Hematopoietic multipotent progenitor cell treated with erythropoietin and hydrocortisone succinate and interleukin-3 and kit ligand, for 6 days (in vitro differentiated cells): Measurements from ENCODE around the gene ANKRD10.

Experiments
- DNase-seq: peaks from one replicate; pipeline ENCODE4 v3.0.0-alpha.2; 2015

ANKRD10 gene

DNA sequence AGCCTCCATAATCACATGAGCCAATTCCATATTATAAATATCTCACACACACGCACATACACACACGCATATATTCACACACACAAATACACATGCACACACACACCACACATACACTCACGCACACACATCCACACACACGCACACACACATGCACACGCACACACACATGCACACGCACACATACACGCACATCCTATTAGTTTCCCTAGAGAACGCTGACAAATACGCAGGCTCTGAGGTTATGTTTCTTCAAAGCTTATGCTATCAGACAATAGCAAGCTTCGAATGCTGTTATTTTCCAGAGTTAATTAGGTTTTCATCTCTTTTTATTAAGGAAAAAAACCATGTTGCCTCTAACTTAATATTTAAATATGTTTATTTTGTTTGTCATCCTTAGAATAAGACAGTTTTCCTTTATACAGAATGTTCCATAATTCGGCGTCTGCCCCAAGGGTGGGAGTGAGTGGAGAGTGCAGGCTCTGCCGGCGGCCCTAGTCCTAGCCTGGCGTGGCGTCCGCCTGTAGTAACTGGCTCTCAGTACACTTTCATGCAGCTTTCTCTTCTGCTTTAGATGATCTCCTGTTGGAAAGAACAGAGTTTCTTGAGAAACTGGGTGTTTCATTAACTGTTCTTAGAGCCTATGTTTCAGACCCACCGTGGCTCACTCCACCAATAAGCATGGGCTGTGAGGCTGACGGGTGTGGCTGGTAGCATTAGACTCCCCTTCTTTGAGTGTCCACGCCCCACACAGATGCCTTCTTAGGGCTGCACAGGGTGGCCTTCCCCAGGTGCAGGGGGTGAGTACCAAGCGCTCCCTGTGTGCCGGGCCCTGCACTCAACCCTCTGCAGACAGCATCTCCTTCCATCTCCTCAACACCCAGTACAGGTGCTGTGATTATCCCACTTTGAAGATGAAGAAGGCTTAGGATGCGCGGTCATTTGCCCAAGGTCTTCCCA, 30.4 kb upstream of the ANKRD10 start:
- DNase-seq: no peak

DNA sequence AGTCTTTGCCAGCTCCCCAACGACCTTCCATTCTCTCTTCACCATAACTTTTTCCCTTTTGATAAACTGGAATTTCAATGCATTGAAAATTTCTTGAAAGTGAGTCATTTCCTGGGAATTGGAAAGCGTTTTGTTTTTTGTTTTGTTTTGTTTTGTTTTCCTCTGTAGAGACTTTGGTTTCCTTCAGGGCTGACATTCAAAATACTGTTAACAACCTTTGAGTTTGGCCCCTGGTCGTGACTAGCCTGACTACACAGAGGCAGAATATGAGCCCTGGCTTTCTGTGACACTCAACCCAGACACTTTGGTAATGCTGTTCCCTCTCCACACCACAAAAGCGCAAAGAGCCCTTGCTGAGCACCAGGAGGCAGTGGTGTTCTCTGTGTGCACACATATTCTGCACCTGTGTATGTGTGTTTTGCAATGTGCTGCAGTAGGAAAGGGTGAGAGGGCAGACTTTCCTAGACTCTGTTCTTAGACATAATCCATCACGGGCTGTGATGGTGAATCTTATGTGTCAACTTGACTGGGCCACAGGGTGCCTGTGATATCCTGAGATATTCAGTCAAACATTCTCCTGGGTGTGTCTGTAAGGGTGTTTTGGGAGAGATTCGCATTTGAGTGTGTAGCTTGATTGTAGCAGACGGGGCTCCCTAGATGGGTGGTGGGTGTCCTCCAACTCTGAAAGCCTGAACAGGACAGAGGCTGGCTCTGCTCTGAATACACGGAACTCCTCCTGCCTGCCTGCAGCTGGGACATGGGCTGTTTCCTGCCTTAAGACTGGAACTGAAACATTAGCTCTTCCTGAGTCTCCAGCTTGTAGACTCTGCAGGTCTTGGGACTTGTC, 29.5 kb upstream of the ANKRD10 start:
- DNase-seq: peak; percentile 40

DNA sequence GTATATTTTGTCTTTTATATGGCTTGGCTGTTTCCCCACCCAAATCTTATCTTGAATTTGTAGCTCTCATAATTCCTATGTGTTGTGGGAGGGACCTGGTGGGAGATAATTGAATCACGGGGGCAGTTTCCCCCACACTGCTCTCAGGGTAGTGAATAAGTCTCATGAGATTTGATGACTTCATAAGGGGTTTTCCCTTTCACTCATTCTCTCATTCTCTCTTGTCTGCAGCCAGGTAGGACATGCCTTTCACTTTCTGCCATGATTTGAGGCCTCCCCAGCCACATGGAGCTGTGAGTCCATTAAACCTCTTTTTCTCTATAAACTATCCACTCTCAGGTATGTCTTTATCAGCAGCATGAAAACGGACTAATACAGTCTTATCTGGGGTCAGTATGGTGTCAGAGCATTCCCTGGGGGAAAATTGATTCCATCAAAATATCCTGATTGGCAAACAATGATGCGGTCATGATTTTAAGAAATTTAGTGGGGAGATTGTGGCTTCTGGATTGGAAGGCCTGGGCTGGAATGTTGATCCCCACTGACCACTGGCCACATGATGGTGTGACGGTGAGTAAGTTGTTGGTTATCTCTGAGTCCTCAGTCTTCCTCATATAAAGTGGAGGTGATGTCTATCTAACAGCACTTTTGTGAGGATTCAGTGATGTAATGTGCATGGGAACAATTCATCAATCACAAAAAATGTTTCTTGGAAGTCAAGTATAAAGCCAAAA, 27.5 kb upstream of the ANKRD10 start:
- no peak for DNase-seq

DNA sequence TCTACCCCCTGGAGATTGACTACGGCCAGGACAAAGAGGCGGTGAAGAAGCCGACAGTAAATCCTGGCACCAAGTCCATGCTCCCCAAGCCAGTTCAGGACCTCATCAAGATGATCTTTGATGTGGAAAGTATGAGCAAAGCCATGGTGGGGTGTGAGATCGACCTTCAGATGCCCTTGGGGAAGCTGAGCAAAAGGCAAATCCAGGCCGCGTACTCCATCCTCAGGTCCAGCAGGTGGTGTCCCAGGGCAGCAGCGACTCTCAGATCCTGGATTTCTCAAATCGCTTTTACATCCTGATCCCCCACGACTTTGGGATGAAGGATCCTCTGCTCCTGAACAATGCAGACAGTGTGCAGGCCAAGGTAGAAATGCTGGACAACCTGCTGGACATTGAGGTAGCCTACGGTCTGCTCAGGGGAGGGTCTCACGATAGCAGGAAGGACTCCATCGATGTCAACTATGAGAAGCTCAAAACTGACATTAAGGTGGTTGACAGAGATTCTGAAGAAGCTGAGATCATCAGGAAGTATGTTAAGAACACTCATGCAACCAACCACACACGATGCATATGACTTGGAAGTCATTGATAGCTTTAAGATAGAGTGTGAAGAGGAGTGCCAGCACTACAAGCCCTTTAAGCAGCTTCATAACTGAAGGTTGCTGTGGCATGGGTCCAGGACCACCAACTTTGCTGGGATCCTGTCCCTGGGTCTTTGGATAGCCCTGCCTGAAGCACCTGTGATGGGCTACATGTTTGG, 24.0 kb upstream of the ANKRD10 start:
- no peak for DNase-seq

DNA sequence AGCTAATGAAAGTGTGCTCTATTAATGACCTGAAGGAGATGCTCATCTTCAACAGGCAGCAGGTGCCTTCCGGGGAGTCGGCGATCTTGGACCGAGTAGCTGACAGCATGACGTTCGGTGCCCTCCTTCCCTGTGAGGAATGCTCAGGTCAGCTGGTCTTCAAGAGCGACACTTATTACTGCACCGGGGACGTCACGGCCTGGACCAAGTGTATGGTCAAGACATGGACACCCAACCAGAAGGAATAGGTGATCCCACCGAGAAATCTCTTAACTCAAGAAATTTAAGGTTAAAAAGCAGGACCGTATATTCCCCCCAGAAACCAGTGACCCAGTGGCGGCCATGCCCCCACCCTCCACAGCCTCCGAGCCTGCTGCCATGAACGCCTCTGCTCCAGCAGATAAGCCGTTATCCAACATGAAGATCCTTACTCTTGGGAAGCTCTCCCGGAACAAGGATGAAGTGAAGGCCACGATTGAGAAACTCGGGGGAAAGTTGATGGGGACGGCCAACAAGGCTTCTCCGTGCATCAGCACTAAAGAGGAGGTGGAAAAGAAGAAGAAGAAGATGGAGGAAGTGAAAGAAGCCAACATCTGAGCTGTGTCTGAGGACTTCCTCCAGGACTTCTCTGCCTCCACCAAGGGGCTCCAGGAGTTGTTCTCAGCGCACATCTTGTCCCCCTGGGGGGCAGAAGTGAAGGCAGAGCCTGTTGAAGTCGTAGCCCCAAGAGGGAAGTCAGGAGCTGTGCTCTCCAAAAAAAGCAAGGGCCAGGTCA, 22.8 kb upstream of the ANKRD10 start:
- no peak for DNase-seq

DNA sequence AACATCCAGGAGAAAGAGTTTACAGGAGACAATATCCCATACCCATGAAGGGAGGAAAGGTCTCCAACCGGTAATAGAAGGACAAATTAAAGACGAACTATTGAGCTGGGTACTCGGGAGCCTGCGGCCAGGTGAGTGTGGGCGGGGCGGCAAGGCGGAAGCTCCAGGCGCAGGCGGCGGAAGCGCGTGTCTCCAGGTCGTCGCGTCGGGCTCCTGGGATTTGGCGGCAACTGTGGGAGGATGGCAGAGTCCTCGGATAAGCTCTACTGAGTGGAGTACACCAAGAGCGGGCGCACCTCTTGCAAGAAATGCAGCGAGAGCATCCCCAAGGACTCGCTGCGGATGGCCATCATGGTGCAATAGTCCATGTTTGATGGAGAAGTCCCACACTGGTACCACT, 21.6 kb upstream of the ANKRD10 start:
- no peak for DNase-seq

DNA sequence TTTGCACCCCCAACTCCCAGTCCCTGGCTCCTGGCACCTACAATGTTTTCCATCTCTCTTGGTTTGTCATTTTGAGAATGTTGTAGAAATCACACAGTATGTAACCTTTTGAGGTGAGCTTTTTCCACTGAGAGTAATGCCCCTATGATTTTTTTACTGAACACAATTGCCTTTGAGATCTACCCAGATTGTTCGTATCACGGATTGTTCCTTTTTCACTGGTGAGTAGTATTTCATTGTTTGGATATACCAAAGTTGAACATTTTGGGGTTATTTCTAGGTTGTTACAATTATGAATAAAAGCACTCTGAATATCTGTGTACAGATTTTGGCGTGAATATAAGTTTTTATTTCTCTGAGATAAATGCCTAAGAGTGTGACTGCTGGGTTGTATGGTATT, 17.7 kb upstream of the ANKRD10 start:
- no peak for DNase-seq

DNA sequence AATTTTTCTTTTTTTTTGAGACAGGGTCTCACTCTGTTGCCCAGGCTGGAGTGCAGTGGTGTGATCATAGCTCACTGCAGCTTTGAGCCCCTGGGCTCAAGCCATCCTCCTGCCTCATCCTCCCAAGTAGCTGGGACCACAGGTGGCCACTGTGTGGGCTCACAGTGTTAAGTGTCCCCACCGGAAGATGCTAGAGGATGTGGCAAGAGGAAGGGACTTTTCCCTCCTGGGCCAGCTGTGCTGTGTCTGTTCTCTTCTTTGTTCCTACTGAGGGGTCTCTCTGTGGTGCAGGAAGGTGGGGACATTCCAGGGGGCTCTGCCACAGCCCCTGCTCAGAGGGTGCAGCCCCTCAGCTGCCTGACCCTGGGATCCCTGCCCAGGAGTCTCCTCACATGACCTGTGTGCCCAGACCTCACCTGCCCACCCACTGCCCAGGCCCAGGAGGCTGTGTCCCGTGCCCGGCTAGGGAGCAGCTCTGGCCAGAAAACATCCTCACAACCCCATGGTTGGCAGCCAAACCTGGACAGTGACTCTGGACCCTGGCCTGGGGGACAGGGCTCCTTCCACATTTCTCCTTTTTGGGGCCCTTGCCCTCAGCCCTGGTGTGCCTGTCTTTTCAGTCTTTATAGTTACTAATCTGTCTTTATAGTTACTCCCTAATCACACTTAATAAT, 14.4 kb upstream of the ANKRD10 start:
- DNase-seq: no peak

DNA sequence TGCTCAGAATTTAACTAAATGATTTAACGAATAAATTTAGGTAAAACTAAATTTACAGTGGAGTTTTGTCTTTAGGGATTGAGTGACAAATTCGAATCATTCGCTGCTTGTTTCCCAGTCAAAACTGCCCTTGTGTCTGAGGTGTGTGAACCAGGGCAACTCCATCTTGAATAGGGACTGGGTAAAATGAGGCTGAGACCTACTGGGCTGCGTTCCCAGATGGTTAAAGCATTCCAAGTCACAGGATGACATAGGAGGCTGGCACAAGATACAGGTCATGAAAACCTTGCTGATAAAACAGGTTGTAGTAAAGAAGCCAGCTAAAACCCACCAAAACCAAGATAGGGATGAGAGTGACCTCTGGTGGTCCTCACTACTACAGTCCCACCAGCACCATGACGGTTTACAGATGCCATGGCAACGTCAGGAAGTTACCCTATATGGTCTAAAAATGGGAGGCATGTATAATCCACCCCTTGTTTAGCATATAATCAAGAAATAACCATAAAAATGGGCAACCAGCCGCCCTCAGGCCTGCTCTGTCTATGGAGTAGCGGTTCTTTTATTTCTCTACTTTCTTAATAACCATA, 10.2 kb upstream of the ANKRD10 start:
- peak; percentile 57 for DNase-seq

DNA sequence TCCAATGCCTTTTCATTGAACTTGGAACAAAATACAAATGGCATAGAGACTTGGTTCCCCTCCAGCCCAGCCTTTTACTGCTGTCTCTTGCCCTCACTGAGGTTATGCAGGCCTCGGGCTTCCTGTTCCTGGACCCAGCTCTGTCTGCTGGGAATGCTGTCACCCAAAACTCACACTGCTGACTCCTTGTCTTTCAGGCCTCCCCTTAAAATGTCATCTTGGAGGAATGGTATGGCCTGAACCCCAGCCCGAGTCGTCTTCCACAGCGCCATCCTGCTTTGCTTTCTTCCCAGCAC, 9.7 kb upstream of the ANKRD10 start:
- no peak for DNase-seq

DNA sequence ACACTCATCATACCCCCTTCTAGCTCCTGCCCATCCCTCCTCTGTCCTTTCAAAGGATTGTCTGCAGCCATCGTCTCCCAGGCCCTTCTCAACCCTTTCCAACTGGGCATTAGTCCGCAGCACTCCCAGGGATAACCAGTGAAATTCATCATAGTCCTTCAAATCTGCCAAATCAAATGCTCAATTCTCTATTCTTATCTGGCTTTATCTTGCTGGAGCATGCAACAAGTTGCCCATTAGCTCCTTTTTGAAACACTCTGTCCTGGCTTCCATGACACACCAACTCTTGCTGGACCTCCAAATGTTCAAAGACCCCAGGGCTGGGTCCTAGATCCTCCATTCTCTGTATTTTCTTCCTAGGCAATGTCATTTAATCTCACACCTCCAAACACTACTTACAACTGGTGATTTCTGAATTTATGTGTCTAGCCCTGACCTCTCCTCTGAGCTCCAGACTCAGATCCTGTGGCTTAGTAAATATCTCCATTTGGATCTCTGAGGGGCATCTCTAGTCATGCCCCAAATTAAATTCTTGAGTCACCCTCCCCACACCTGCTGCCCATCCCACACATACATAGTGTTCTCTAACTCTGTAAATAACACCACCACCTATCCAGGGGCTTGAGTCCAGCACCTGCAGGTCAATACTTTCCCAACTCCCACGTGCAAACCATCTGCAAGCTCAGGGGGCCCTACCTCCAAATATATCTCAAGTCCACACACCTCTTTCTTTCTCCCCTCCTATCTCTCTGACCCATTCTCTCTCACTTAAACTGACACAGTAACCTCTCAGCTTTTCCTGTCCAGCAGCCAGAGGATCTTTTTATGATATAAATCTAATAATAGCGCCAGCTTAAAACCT, 9.1 kb upstream of the ANKRD10 start:
- no peak for DNase-seq

DNA sequence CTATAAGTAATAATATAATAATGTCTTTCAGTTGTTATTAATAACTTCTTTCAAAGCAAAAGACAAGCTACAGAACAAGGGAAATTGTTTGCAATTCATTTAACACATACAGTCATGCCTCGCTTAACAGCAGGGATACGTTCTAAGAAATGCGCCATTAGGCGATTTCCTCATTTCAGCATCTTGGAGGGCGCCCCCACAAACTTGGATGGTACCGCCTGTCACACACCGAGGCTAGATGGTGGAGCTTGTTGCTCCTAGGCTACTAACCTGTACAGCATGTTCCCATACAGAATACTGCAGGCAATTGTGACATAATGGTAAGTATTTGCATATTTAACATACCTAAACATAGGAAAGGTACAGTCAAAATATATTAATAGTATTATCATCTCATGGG, 8.2 kb upstream of the ANKRD10 start:
- no peak for DNase-seq

DNA sequence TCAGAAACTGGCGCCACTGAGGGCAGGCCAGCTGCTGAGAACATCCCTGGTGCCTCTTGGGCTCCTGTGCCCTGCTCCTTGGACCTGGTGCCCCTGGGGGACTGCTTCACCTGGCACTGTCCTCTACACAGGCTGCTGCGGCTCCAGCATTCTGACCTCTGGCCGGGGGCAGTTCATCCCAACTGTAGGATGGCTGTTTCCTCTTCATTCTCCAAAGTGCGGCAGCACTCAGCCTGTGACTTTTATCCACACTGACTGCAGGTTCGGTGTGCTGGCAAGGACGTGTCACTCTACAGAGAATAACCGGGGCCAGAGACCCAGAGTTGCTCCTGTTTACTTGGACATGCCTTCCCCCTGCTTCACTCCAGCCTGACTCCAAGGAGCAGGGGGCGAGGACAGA, 7.6 kb upstream of the ANKRD10 start:
- no peak for DNase-seq

DNA sequence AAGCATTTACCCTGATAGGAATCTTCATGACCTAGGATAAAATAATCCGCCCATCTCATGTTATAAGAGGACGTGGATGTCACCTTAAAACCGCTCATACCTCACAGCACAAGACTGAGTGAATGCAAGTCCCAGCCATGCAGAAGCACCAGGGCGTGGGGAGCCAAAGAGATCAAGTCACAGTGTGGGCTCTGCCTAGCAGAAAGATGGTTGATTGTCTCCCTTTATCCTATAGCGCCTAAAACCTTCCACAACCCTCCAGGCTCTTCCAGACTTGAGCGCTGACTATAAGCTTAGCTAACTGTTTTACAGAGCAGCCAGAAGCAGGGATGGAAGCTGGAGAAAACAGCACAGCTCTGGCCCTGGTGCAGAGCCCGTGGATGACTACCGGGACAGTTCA, 6.8 kb upstream of the ANKRD10 start:
- no peak for DNase-seq

DNA sequence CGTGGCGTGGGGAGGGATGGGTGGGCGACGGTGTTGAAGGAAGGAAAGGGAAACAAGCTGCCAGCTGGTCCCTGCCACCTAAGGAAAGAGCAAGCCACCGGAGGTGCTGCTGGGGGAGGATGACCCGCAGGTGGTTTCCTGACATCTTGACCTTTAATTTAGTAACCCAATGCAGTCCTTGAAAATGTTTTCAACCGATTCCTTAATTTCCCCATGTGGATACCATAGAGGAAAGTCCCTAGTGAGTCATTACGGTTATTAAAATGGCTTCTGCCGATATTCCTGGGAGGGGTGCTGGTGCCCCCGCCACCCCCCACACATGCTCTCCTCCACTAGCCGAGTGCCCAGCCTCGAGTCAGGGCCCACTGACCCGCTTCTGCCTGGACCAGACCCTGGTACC, 6.3 kb upstream of the ANKRD10 start:
- DNase-seq: no peak

DNA sequence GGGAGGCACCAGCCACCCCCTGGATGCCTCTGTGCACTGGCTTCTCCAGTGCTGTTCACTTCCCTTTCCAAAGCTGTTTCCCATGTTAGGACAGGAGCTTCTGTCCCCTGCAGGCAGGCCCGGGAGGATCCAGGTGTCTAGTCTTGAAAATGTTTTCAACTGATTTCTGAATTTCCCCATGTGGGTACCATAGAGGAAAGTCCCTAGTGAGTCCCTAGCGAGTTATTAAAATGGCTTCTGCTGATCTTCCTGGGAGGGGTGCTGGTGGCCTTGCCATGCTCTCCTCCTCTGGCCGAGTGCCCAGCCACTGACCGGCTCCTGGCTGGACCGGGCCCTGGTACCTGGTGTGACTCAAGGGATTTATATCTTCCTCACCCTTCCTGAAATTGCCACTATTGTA, 5.2 kb upstream of the ANKRD10 start:
- DNase-seq: no peak

DNA sequence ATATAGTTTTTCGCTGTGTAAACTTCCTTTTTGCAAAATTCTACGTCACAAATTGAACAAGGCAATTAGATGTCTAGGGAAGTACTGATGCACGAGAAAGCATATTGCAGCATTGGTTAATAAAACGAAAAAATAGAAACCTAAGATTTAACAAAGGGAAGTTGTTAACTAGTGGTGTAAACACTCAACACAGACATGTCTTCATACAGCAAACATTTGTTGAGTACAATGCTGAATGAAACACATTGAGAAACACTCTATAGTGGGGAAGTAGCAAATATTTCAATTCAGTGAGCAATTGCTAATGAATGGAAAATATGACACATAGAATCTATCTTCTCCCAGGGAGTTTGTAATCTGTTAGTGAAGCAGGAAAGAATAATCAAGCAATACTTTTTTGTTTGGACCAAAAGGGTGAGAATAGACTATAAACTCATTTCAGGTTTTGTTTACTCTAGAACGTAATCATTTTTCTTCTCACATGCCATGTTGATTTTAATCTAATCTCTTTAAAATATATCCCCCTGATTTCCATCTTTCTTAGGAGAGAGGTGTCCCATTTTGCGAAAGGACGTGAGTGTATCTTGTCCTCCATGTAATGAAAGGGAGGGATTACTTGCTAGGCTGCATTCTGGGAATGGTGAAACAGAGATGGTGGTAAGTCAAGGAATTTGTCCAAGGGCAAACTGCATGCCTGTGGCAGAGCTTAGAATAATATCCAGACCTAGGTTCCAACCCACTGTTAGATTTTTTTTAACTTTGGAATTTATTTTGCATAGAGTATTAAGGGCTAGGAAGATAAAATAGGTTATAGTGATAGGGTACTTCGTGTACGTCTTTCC, 1.7 kb upstream of the ANKRD10 start:
- peak; percentile 53 for DNase-seq

DNA sequence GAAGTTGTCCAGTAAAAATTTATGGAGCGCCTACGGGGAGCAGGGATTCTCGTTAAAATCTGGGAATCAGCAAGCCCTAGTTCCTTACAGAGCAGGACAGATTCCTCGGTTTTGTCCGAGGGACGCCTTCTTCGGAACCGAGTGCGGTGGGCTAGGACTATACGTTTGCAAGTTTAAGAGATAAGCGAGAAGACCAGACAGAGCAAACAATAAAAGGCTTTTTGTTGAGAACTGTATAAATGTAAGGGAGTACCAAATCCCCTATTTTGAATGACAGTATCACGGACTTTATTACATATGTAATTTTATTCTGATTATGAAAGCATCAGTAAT, 971 bp upstream of the ANKRD10 start:
- DNase-seq: peak; percentile 29
